ENCODE data around the gene ADH1B. TPM values are rescaled to one million over a fixed set of nuclear protein-coding genes. Genes with fewer than 3 reads are reported as not detected.

The ADH1B gene
- total and polyA plus RNA-seq, 10 of the 15 experiments (the other 5 are each of a cell fraction or from before 2014, with no cell fraction given), result 1.3 TPM; not detected in 9

DNA sequence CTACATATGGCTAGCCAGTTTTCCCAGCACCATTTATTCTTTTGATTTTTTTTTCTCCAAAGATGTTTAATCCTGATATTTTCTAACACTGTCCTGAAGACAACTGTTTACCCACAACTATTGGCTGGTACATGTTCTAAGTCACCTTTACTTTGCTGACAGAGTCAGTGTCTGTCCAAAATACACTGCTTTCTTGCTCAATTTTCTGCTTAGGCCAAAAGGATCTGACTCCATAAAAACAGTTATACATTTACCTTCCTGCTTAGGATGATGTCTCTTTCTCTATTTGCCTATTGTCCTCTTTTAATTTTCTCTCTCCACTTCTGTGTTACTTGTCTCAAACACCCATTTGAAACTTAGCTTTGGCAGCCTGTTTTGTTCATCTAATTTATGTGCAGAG is 28.1 kb upstream of the ADH1B start:
- FAIRE-seq, result no peak
- ChIA-PET SMC1A (ENCODE audit: uncharacterized antibody, unreplicated experiment) (no interaction called here), RAD21 (ENCODE audit: unreplicated experiment) (no interaction called here)

More for the DNA sequence above, 28.1 kb upstream of the ADH1B start:
- no TSS peak for BruUV-seq (replicated peaks)
- ATAC-seq (no peak), DNase-seq (ENCODE audit: low read depth, low spot score) (no peak)
- Histone ChIP-seq H3K27ac (ENCODE audit: control insufficient read depth, insufficient read depth) (no peak overlapping the region), H3K4me1 (ENCODE audit: control insufficient read depth, insufficient read depth, low read length) (no peaks in the 10 kb centered on the region), H3K9me3 (replicated peaks; ENCODE audit: control insufficient read depth, insufficient read depth, low read length) (no peaks in the 10 kb centered on the region), H3K9ac (ENCODE audit: control insufficient read depth, insufficient read depth, low read length) (no peak overlapping the region), H3K36me3 (ENCODE audit: control insufficient read depth in 2 of 2, insufficient read depth in 2 of 2, low read length in 1 of 2) (no peaks in the 10 kb centered on the region), H3K79me2 (ENCODE audit: control insufficient read depth, insufficient read depth, low read length) (no peaks in the 10 kb centered on the region), H3K4me3 (no peak overlapping the region), H3K27me3 (replicated peaks in 1 of 2; ENCODE audit: control insufficient read depth in 2 of 2, insufficient read depth in 2 of 2, low read length in 1 of 2) (no peaks in the 10 kb centered on the region), H2AFZ (ENCODE audit: control insufficient read depth, low read depth, low read length) (no peak overlapping the region), H3K4me2 (ENCODE audit: control insufficient read depth, insufficient read depth) (no peak overlapping the region), H4K20me1 (ENCODE audit: control insufficient read depth, insufficient read depth) (no peaks in the 10 kb centered on the region)
- intact Hi-C loops (cut with micrococcal nuclease; ENCODE audit: unreplicated experiment), result no loop called here
- POLR2A ChIA-PET, result no interaction called here
- TF ChIP-seq, protein P1, sequence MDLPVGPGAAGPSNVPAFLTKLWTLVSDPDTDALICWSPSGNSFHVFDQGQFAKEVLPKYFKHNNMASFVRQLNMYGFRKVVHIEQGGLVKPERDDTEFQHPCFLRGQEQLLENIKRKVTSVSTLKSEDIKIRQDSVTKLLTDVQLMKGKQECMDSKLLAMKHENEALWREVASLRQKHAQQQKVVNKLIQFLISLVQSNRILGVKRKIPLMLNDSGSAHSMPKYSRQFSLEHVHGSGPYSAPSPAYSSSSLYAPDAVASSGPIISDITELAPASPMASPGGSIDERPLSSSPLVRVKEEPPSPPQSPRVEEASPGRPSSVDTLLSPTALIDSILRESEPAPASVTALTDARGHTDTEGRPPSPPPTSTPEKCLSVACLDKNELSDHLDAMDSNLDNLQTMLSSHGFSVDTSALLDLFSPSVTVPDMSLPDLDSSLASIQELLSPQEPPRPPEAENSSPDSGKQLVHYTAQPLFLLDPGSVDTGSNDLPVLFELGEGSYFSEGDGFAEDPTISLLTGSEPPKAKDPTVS (IDR thresholded peaks at IDR 0.05; ENCODE audit: low read depth, low read length), result no peak
- TF ChIP-seq HDGF (IDR thresholded peaks at IDR 0.05), result no peak
- TF ChIP-seq, protein P2, sequence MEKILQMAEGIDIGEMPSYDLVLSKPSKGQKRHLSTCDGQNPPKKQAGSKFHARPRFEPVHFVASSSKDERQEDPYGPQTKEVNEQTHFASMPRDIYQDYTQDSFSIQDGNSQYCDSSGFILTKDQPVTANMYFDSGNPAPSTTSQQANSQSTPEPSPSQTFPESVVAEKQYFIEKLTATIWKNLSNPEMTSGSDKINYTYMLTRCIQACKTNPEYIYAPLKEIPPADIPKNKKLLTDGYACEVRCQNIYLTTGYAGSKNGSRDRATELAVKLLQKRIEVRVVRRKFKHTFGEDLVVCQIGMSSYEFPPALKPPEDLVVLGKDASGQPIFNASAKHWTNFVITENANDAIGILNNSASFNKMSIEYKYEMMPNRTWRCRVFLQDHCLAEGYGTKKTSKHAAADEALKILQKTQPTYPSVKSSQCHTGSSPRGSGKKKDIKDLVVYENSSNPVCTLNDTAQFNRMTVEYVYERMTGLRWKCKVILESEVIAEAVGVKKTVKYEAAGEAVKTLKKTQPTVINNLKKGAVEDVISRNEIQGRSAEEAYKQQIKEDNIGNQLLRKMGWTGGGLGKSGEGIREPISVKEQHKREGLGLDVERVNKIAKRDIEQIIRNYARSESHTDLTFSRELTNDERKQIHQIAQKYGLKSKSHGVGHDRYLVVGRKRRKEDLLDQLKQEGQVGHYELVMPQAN (conservative IDR thresholded peaks at IDR 0.05), result no peak
- TF ChIP-seq ASH2L (IDR thresholded peaks at IDR 0.05; ENCODE audit: borderline replicate concordance, low read depth), result no peak
- TF ChIP-seq, protein P3, sequence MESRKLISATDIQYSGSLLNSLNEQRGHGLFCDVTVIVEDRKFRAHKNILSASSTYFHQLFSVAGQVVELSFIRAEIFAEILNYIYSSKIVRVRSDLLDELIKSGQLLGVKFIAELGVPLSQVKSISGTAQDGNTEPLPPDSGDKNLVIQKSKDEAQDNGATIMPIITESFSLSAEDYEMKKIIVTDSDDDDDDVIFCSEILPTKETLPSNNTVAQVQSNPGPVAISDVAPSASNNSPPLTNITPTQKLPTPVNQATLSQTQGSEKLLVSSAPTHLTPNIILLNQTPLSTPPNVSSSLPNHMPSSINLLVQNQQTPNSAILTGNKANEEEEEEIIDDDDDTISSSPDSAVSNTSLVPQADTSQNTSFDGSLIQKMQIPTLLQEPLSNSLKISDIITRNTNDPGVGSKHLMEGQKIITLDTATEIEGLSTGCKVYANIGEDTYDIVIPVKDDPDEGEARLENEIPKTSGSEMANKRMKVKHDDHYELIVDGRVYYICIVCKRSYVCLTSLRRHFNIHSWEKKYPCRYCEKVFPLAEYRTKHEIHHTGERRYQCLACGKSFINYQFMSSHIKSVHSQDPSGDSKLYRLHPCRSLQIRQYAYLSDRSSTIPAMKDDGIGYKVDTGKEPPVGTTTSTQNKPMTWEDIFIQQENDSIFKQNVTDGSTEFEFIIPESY (IDR thresholded peaks at IDR 0.05), result no peak
- no peak for TF ChIP-seq ZNF24 (IDR thresholded peaks at IDR 0.05)
- TF ChIP-seq, protein P4, sequence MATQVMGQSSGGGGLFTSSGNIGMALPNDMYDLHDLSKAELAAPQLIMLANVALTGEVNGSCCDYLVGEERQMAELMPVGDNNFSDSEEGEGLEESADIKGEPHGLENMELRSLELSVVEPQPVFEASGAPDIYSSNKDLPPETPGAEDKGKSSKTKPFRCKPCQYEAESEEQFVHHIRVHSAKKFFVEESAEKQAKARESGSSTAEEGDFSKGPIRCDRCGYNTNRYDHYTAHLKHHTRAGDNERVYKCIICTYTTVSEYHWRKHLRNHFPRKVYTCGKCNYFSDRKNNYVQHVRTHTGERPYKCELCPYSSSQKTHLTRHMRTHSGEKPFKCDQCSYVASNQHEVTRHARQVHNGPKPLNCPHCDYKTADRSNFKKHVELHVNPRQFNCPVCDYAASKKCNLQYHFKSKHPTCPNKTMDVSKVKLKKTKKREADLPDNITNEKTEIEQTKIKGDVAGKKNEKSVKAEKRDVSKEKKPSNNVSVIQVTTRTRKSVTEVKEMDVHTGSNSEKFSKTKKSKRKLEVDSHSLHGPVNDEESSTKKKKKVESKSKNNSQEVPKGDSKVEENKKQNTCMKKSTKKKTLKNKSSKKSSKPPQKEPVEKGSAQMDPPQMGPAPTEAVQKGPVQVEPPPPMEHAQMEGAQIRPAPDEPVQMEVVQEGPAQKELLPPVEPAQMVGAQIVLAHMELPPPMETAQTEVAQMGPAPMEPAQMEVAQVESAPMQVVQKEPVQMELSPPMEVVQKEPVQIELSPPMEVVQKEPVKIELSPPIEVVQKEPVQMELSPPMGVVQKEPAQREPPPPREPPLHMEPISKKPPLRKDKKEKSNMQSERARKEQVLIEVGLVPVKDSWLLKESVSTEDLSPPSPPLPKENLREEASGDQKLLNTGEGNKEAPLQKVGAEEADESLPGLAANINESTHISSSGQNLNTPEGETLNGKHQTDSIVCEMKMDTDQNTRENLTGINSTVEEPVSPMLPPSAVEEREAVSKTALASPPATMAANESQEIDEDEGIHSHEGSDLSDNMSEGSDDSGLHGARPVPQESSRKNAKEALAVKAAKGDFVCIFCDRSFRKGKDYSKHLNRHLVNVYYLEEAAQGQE (IDR thresholded peaks at IDR 0.05; ENCODE audit: low read depth, low read length), result no peak
- TF ChIP-seq NFYB (IDR thresholded peaks at IDR 0.05; ENCODE audit: insufficient read depth, low read depth, low read length), result no peak
- no peak for TF ChIP-seq RUNX3 (IDR thresholded peaks at IDR 0.05; ENCODE audit: low read length)
- TF ChIP-seq ZSCAN29 (IDR thresholded peaks at IDR 0.05), result no peak
- TF ChIP-seq PML (IDR thresholded peaks at IDR 0.05; ENCODE audit: low read length), result no peak
- TF ChIP-seq MYB (IDR thresholded peaks at IDR 0.05; ENCODE audit: borderline replicate concordance, low read depth, low read length), result no peak
- TF ChIP-seq, protein P5, sequence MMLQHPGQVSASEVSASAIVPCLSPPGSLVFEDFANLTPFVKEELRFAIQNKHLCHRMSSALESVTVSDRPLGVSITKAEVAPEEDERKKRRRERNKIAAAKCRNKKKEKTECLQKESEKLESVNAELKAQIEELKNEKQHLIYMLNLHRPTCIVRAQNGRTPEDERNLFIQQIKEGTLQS (IDR thresholded peaks at IDR 0.05; ENCODE audit: borderline replicate concordance, extremely low read depth, low read depth, low read length), result no peak
- no peak for TF ChIP-seq POLR2AphosphoS5 (IDR thresholded peaks at IDR 0.05; ENCODE audit: low read length)
- CTCF ChIA-PET, result no interaction called here
- in situ Hi-C loops (cut with MboI), result no loop called here

All from GM12878 (cell line).